Measurements from ENCODE around the gene GPHN.

The GPHN gene

GRCh38 chr14:66507722-66508546 is at the start of gene GPHN:
Gene GPHN, plus strand, starts transcription at chr14:66508147.
- H3K4me3 ChIP-seq (ENCODE audit: low read depth, low read length): peak within 1 kb of the TSS; percentile 98

- no peak overlapping the region for H3K4me3 ChIP-seq (ENCODE audit: low read depth, low read length)
Measured at GRCh38 chr14:66459603-66460002, 48.3 kb upstream of the GPHN start.

GRCh38 chr14:66464261-66464660 is 43.7 kb upstream of the GPHN start:
- H3K4me3 ChIP-seq (ENCODE audit: low read depth, low read length): no peak overlapping the region

GRCh38 chr14:66468778-66469367 is 39.1 kb upstream of the GPHN start:
- H3K4me3 ChIP-seq (ENCODE audit: low read depth, low read length): no peak overlapping the region

- H3K4me3 ChIP-seq (ENCODE audit: low read depth, low read length): no peak overlapping the region
Measured at GRCh38 chr14:66471584-66471983, 36.4 kb upstream of the GPHN start.

GRCh38 chr14:66472251-66472650 is 35.7 kb upstream of the GPHN start:
- no peak overlapping the region for H3K4me3 ChIP-seq (ENCODE audit: low read depth, low read length)

GRCh38 chr14:66473223-66473622 is 34.7 kb upstream of the GPHN start:
- no peak overlapping the region for H3K4me3 ChIP-seq (ENCODE audit: low read depth, low read length)

GRCh38 chr14:66476964-66477363 is 31.0 kb upstream of the GPHN start:
- H3K4me3 ChIP-seq (ENCODE audit: low read depth, low read length): no peak overlapping the region

- H3K4me3 ChIP-seq (ENCODE audit: low read depth, low read length): no peak overlapping the region
Measured at GRCh38 chr14:66477567-66477966, 30.4 kb upstream of the GPHN start.

GRCh38 chr14:66482873-66483272 is 25.1 kb upstream of the GPHN start:
- no peak overlapping the region for H3K4me3 ChIP-seq (ENCODE audit: low read depth, low read length)

- no peak overlapping the region for H3K4me3 ChIP-seq (ENCODE audit: low read depth, low read length)
Measured at GRCh38 chr14:66483322-66483721, 24.6 kb upstream of the GPHN start.

GRCh38 chr14:66485029-66485428 is 22.9 kb upstream of the GPHN start:
- H3K4me3 ChIP-seq (ENCODE audit: low read depth, low read length): no peak overlapping the region

GRCh38 chr14:66485910-66486421 is 22.0 kb upstream of the GPHN start, which contains the start of gene CCDC196:
Gene CCDC196, plus strand, starts transcription at chr14:66486371. Its CDS starts 132 bp downstream, at chr14:66486503.
- H3K4me3 ChIP-seq (ENCODE audit: low read depth, low read length): no peak within 1 kb of the TSS

- H3K4me3 ChIP-seq (ENCODE audit: low read depth, low read length): no peak overlapping the region
Measured at GRCh38 chr14:66487164-66487563, 20.8 kb upstream of the GPHN start.

- H3K4me3 ChIP-seq (ENCODE audit: low read depth, low read length): no peak overlapping the region
Measured at GRCh38 chr14:66490143-66491111, 17.5 kb upstream of the GPHN start.

- H3K4me3 ChIP-seq (ENCODE audit: low read depth, low read length): no peak overlapping the region
Measured at GRCh38 chr14:66493750-66494149, 14.2 kb upstream of the GPHN start.

- no peak overlapping the region for H3K4me3 ChIP-seq (ENCODE audit: low read depth, low read length)
Measured at GRCh38 chr14:66495218-66496098, 12.5 kb upstream of the GPHN start.

GRCh38 chr14:66496188-66496807 is 11.6 kb upstream of the GPHN start:
- no peak overlapping the region for H3K4me3 ChIP-seq (ENCODE audit: low read depth, low read length)

GRCh38 chr14:66496911-66497310 is 11.0 kb upstream of the GPHN start:
- H3K4me3 ChIP-seq (ENCODE audit: low read depth, low read length): no peak overlapping the region

GRCh38 chr14:66498311-66498710 is 9.6 kb upstream of the GPHN start:
- no peak overlapping the region for H3K4me3 ChIP-seq (ENCODE audit: low read depth, low read length)

Measured in iPS-11a (cell line).